ENCODE data around the gene PIGM. TPM values are rescaled to one million over a fixed set of nuclear protein-coding genes. Genes with fewer than 3 reads are reported as not detected.
A peak's percentile ranks its signal among the peaks of the same experiment; 100 is the strongest.
"Not testable (repeated sequence)": the region's sequence is repeated elsewhere in the genome, so short reads cannot be mapped to it uniquely, and the experiment has no call there.

PIGM gene
- total RNA-seq, 2 donors from 2014 or later = 5.0 to 6.8 TPM

DNA sequence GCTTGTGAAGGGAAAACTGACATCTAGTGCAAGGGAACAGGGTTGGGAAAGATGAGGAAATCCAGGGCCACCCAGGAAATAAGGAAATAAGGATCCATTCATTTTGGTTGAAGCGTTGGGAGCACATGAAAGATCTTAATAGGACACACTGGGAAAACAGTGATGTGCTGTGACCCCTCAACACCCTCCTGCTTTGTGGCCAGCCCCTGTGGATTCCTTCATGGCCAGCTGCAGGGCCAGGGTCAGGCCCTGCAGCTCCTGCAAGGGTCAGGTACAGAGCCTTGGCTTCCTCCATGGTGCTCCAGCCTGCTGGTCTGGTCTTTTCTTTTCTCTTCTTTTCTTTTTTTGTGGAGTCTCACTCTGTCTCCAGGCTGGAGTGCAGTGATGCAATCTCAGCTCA lies 18.8 kb upstream of the PIGM start:
- Histone ChIP-seq H3K9me3 (no peaks in the 10 kb centered on the region), H3K4me1 (ENCODE audit: control insufficient read depth in 1 of 2, low read depth in 2 of 2) (peaks cover 0 to 12% of the 10 kb centered on the region in 2 donors), H3K27ac (no peak overlapping the region), H3K4me3 (no peak overlapping the region), H3K27me3 (replicated peaks; ENCODE audit: insufficient read depth) (no peaks in the 10 kb centered on the region), H3K36me3 (no peaks in the 10 kb centered on the region)
- ATAC-seq (ENCODE audit: insufficient number of reproducible peaks, low FRiP score, low read depth) (no peak), DNase-seq (ENCODE audit: low spot score) (no peak)
- TF ChIP-seq, protein P1, sequence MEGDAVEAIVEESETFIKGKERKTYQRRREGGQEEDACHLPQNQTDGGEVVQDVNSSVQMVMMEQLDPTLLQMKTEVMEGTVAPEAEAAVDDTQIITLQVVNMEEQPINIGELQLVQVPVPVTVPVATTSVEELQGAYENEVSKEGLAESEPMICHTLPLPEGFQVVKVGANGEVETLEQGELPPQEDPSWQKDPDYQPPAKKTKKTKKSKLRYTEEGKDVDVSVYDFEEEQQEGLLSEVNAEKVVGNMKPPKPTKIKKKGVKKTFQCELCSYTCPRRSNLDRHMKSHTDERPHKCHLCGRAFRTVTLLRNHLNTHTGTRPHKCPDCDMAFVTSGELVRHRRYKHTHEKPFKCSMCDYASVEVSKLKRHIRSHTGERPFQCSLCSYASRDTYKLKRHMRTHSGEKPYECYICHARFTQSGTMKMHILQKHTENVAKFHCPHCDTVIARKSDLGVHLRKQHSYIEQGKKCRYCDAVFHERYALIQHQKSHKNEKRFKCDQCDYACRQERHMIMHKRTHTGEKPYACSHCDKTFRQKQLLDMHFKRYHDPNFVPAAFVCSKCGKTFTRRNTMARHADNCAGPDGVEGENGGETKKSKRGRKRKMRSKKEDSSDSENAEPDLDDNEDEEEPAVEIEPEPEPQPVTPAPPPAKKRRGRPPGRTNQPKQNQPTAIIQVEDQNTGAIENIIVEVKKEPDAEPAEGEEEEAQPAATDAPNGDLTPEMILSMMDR (IDR thresholded peaks at IDR 0.05) = no peak

DNA sequence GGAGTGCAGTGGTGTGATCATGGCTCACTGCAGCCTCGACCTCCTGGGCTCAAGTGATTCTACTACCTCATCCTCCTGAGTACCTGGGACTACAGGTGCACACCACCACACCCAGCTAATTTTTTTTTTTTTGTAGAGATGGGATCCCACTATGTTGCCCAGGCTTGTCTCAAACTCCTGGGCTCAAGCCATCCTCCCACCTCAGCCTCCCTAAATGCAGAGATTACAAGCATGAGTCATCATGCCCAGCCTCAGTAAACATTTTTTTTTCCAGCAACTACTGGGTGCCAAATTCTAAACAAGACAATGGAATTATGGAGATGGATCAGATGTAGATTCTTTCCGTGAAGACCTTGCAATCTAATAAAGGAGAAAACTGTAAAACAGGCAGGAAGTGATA lies 18.4 kb upstream of the PIGM start:
- not testable (repeated sequence) for DNase-seq (ENCODE audit: low spot score); ATAC-seq (ENCODE audit: insufficient number of reproducible peaks, low FRiP score, low read depth)

DNA sequence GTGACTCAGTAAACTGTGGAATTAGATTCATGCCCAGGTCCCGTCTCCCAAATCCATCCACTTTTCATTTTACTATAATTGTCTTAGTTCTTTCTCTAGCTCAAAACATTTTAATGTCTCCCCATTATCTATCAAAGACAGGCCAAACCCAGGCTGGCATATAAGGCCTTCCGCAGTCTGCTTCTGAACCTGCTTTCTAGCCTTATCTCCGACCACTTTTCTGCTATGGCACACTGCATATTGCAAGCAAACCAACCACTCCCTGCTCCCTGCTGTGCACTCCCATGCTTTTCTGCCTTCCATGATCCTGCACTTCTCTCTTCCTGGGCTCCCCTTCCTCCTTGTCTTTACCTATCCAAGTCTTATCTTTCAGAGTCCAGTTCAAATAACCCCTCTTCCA lies 17.3 kb upstream of the PIGM start:
- Histone ChIP-seq H3K9me3 (no peaks in the 10 kb centered on the region), H3K36me3 (no peaks in the 10 kb centered on the region), H3K4me1 (ENCODE audit: control insufficient read depth in 1 of 2, low read depth in 2 of 2) (peaks cover 0 to 12% of the 10 kb centered on the region in 2 donors), H3K27ac (no peak overlapping the region), H3K27me3 (replicated peaks; ENCODE audit: insufficient read depth) (no peaks in the 10 kb centered on the region), H3K4me3 (no peak overlapping the region)
- TF ChIP-seq, protein P1 (IDR thresholded peaks at IDR 0.05) = no peak
- ATAC-seq (ENCODE audit: insufficient number of reproducible peaks, low FRiP score, low read depth) (no peak), DNase-seq (ENCODE audit: low spot score) (no peak)

More for the DNA sequence above, 18.4 kb upstream of the PIGM start:
- H3K9me3 ChIP-seq; H3K4me3 ChIP-seq; H3K27me3 ChIP-seq (replicated peaks; ENCODE audit: insufficient read depth); H3K36me3 ChIP-seq; H3K27ac ChIP-seq: not testable (repeated sequence)
- peaks cover 0 to 12% of the 10 kb centered on the region in 2 donors for H3K4me1 ChIP-seq (ENCODE audit: control insufficient read depth in 1 of 2, low read depth in 2 of 2)

DNA sequence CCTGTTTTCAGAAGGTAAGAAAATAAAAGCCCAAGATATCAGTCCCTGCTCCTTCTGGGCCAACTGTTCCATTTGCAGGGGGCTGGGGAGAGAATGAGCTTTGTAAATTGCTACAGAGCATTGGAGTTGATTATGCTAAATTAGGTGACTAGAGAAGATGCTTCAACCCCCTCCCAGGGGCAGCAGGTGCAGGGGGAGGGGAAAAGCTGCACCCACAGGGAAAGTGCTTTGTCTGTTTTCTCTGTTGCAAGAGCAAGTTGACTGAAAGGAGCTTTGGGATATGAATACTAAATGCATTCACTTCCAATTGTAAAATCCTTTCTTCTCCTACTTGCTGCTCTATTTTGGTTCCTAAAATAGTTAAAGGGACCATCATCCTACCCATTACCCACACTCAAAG lies 16.5 kb upstream of the PIGM start:
- Histone ChIP-seq H3K4me1 (ENCODE audit: control insufficient read depth in 1 of 2, low read depth in 2 of 2) (peaks cover 0 to 12% of the 10 kb centered on the region in 2 donors), H3K9me3 (no peaks in the 10 kb centered on the region), H3K27ac (no peak overlapping the region), H3K4me3 (no peak overlapping the region), H3K27me3 (replicated peaks; ENCODE audit: insufficient read depth) (no peaks in the 10 kb centered on the region), H3K36me3 (no peaks in the 10 kb centered on the region)
- ATAC-seq (ENCODE audit: insufficient number of reproducible peaks, low FRiP score, low read depth) (no peak), DNase-seq (ENCODE audit: low spot score) (no peak)
- TF ChIP-seq, protein P1 (IDR thresholded peaks at IDR 0.05) = no peak

DNA sequence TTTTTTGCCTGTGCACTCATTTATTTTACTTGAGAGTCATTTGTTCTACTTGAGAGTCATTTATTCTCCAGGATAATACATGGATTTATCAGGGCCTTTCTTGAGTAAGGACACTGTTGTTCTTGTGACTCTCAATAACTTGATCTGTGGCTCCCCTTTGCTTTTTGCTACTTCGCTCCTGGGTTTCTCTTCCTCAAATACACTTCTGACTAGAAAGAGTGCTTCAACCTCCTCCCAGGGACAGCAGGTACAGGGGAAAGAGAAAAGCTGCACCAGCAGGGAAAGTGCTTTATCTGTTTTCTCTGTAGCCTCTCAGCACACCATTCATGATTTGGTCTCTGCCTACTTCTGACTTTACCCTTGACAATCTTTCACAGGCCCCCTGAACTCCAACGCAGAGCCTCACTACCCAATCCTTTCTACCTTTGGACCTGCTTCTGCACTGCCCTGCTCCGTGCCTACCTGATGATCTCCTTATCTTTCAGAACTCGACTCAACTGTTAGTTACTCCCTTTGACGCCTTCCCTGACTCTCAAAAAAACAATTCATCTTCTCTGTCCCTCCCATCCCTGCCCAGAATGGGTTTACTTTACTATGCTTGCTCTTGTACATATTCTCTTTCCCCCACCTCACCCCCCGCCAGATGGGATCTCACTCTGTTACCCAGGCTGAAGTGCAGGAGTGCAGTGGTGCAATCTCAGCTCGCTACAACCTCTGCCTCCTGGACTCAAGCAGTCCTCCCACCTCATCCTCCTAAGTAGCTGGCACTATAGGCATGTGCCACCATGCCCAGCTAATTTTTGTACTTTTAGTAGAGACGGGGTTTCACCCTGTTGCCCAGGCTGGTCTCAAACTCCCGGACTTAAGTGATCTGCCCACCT lies 15.6 kb upstream of the PIGM start:
- Histone ChIP-seq H3K9me3 (no peaks in the 10 kb centered on the region), H3K36me3 (no peaks in the 10 kb centered on the region), H3K4me3 (peak overlapping the region; percentile 43), H3K27me3 (replicated peaks; ENCODE audit: insufficient read depth) (no peaks in the 10 kb centered on the region), H3K4me1 (ENCODE audit: control insufficient read depth in 1 of 2, low read depth in 2 of 2) (peaks cover 0 to 12% of the 10 kb centered on the region in 2 donors), H3K27ac (no peak overlapping the region)
- no peak for ATAC-seq (ENCODE audit: insufficient number of reproducible peaks, low FRiP score, low read depth)
- no peak for DNase-seq (ENCODE audit: low spot score)
- TF ChIP-seq, protein P1 (IDR thresholded peaks at IDR 0.05) = no peak

All from thoracic aorta (tissue), 2 donors.